Natural killer cell (primary cell): ENCODE data around the gene GRID1. TPM values are rescaled to one million over a fixed set of nuclear protein-coding genes. Genes with fewer than 3 reads are reported as not detected.

Experiments used
- ATAC-seq, 3 donors: fragments of 150-1000 bp in 2 of 3; fragments of 200-7000 bp in 1 of 3; cut with Tn5 transposase; 1 replicate in 1 of 3; 2 replicates in 2 of 3; pipeline ENCODE4 v1.10.0; 2021; ENCODE audit warnings: mild to moderate bottlenecking in 2 of 3, moderate library complexity in 2 of 3
- DNase-seq, 2 donors: peaks; one replicate each; pipeline versions ENCODE4 v3.0.0 to v3.0.0-alpha.2; 2013 to 2021; ENCODE audit warnings: mixed read lengths in 1 of 2
- H3K27ac ChIP-seq: one replicate; pipeline ENCODE4 v1.5.1; 2013; ENCODE audit warnings: mild to moderate bottlenecking, low read length
- H3K27me3 ChIP-seq: one replicate; pipeline ENCODE4 v1.6.1; 2013; ENCODE audit warnings: low read length; ENCODE audit not compliant: control insufficient read depth, insufficient read depth
- H3K36me3 ChIP-seq: one replicate; pipeline ENCODE4 v1.6.1; 2013; ENCODE audit warnings: low read length; ENCODE audit not compliant: control insufficient read depth, insufficient read depth
- H3K4me1 ChIP-seq: one replicate; pipeline ENCODE4 v1.6.1; 2013; ENCODE audit warnings: low read length; ENCODE audit not compliant: control insufficient read depth, insufficient read depth
- H3K4me3 ChIP-seq: one replicate; pipeline ENCODE4 v1.5.1; 2013; ENCODE audit warnings: low read length
- H3K9me3 ChIP-seq: one replicate; pipeline ENCODE4 v1.6.1; 2013; ENCODE audit warnings: low read length; ENCODE audit not compliant: control insufficient read depth, insufficient read depth
- H3K27ac Mint-ChIP-seq, 2 donors: one replicate each; pipeline ENCODE4 v1.8.0; 2022; ENCODE audit warnings: mild to moderate bottlenecking in 2 of 2, mixed read lengths in 2 of 2, moderate library complexity in 1 of 2
- H3K27me3 Mint-ChIP-seq, 2 donors: one replicate each; pipeline ENCODE4 v1.8.0; 2022; ENCODE audit warnings: low read depth in 2 of 2, mixed read lengths in 2 of 2
- H3K36me3 Mint-ChIP-seq: one replicate; pipeline ENCODE4 v1.8.0; 2022; ENCODE audit warnings: mixed read lengths
- H3K4me1 Mint-ChIP-seq, 2 donors: one replicate each; pipeline ENCODE4 v1.8.0; 2022; ENCODE audit warnings: mixed read lengths in 2 of 2
- H3K4me3 Mint-ChIP-seq: one replicate; pipeline ENCODE4 v1.8.0; 2022; ENCODE audit warnings: mild to moderate bottlenecking, moderate library complexity, mixed read lengths
- H3K9me3 Mint-ChIP-seq, 2 donors: one replicate each; pipeline ENCODE4 v1.8.0; 2022; ENCODE audit warnings: mixed read lengths in 2 of 2
- WGBS: methylation state at CpG from one replicate; pipeline ENCODE4 v1.1.7; 2013; ENCODE audit warnings: missing lambda C conversion rate; ENCODE audit not compliant: insufficient coverage; 5-methylcytosine and 5-hydroxymethylcytosine counted together
- intact Hi-C: fragments of 100-400 bp; cut with micrococcal nuclease; formaldehyde crosslinking; loops from one replicate; pipeline ENCODE4 v1.14.2; 2022
- total RNA-seq, 4 donors: library from RNA; stranded (reverse); fragments of 120-200 nt in 1 of 4; gene quantifications; one replicate each; pipeline versions ENCODE4 v1.2.3 to v1.2.4, GENCODE V29; 2013 to 2022
- TF ChIP-seq, protein P1 (sequence below): fragments of 200-600 bp; IDR thresholded peaks from one replicate; pipeline ENCODE4 v1.8.0; 2022; ENCODE audit warnings: antibody characterized with exemption

Gene GRID1
- total RNA-seq, 3 donors from 2014 or later (not counting 1 experiment from before 2014, with no cell fraction given): not detected

GRCh38 chr10:86111902-86112545 lies 254.6 kb downstream of the GRID1 start:
- TF ChIP-seq, protein P1, sequence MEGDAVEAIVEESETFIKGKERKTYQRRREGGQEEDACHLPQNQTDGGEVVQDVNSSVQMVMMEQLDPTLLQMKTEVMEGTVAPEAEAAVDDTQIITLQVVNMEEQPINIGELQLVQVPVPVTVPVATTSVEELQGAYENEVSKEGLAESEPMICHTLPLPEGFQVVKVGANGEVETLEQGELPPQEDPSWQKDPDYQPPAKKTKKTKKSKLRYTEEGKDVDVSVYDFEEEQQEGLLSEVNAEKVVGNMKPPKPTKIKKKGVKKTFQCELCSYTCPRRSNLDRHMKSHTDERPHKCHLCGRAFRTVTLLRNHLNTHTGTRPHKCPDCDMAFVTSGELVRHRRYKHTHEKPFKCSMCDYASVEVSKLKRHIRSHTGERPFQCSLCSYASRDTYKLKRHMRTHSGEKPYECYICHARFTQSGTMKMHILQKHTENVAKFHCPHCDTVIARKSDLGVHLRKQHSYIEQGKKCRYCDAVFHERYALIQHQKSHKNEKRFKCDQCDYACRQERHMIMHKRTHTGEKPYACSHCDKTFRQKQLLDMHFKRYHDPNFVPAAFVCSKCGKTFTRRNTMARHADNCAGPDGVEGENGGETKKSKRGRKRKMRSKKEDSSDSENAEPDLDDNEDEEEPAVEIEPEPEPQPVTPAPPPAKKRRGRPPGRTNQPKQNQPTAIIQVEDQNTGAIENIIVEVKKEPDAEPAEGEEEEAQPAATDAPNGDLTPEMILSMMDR: no peak
- no peaks in the 10 kb centered on the region for H3K4me1 Mint-ChIP-seq
- no peak overlapping the region for H3K27ac Mint-ChIP-seq
- intact Hi-C loops: no loop called here
- 70% methylated on average over 5 of the region's 5 CpGs for WGBS
- no peak overlapping the region for H3K4me3 Mint-ChIP-seq
- DNase-seq: no peak
- no peaks in the 10 kb centered on the region for H3K4me1 ChIP-seq
- peaks cover 2% of the 10 kb centered on the region for H3K27me3 ChIP-seq
- no peaks in the 10 kb centered on the region for H3K36me3 ChIP-seq
- H3K27me3 Mint-ChIP-seq: no peaks in the 10 kb centered on the region
- H3K9me3 ChIP-seq: no peaks in the 10 kb centered on the region
- no peak overlapping the region for H3K27ac ChIP-seq
- H3K4me3 ChIP-seq: no peak overlapping the region
- ATAC-seq: no peak
- H3K36me3 Mint-ChIP-seq: no peaks in the 10 kb centered on the region
- no peaks in the 10 kb centered on the region for H3K9me3 Mint-ChIP-seq

DNA sequence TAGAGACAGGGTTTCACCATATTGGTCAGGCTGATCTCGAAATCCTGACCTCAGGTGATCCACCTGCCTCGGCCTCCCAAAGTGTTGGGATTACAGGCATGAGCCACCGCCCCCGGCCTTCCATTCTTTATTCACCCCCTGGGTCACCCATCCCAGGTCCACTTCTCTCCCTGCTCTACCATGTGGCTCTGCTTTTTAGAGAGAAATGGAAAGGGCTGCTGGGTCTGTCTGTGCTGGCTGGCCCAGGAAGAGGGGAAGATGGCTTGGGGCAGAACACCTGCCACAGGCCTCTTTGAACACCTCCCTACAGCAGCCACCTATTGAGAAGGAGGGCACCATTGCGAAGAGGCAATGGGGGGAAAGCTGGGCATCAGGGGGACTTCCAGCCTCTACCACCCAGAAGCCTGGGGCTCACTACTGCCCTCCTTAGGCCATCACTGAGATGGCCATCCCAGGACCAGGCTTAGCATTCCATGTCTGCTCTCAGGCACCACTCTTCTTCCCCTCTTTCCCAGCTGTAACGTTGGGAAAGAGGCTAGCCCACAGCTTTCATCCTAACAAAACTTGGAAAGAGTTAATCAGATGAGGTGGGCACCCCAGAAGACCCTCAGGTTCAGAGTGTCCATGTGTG lies 256.3 kb downstream of the GRID1 start:
- Mint-ChIP-seq H3K4me1 (no peaks in the 10 kb centered on the region), H3K27ac (no peak overlapping the region), H3K36me3 (no peaks in the 10 kb centered on the region), H3K27me3 (no peaks in the 10 kb centered on the region), H3K9me3 (no peaks in the 10 kb centered on the region), H3K4me3 (no peak overlapping the region)
- no peaks in the 10 kb centered on the region for H3K36me3 ChIP-seq
- no peak for DNase-seq
- TF ChIP-seq, protein P1: no peak
- 88% methylated on average over 6 of the region's 6 CpGs for WGBS
- no peaks in the 10 kb centered on the region for H3K4me1 ChIP-seq
- no peaks in the 10 kb centered on the region for H3K9me3 ChIP-seq
- no peak overlapping the region for H3K4me3 ChIP-seq
- H3K27me3 ChIP-seq: peaks cover 2% of the 10 kb centered on the region
- intact Hi-C loops: no loop called here
- no peak for ATAC-seq
- no peak overlapping the region for H3K27ac ChIP-seq

DNA sequence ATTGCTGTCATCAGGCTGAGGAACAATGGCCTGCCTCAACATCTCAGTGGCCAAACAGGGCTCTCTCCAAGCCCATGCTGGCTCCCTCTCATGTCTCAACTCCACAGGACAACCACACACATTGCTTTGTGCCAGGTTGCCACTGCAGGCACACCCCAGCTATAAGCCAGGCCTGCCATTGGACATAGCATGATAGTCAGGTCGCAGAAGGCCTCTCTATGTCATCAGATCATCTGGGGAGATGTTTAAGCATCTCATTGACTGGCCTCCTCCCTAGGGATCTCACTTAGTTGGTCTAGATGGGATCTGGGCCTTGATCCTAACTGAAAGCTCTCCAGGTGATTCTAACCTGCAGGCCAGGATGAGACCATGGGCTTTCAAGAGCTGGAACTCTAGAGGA lies 257.2 kb downstream of the GRID1 start:
- no peak overlapping the region for H3K4me3 Mint-ChIP-seq
- Histone ChIP-seq H3K4me1 (no peaks in the 10 kb centered on the region), H3K4me3 (no peak overlapping the region), H3K27ac (no peak overlapping the region), H3K36me3 (no peaks in the 10 kb centered on the region), H3K27me3 (peaks cover 2% of the 10 kb centered on the region), H3K9me3 (no peaks in the 10 kb centered on the region)
- DNase-seq (no peak), ATAC-seq (no peak)
- no peaks in the 10 kb centered on the region for H3K27me3 Mint-ChIP-seq
- intact Hi-C loops: no loop called here
- WGBS: 87% methylated on average over 1 of the region's 1 CpG
- no peaks in the 10 kb centered on the region for H3K36me3 Mint-ChIP-seq
- no peaks in the 10 kb centered on the region for H3K9me3 Mint-ChIP-seq
- no peaks in the 10 kb centered on the region for H3K4me1 Mint-ChIP-seq
- no peak overlapping the region for H3K27ac Mint-ChIP-seq
- TF ChIP-seq, protein P1: no peak
